Nephron (organoid): ENCODE results near the gene C1orf35.

Source experiments
- H3K27ac Mint-ChIP-seq, 3 experiments: 2 replicates each; pipeline ENCODE4 v1.8.0; 2020; ENCODE audit warnings: mixed read lengths in 3 of 3, mild to moderate bottlenecking in 2 of 3, moderate library complexity in 1 of 3
- H3K27me3 Mint-ChIP-seq: 2 replicates; pipeline ENCODE4 v1.8.0; 2021; ENCODE audit warnings: low read depth, mild to moderate bottlenecking, moderate library complexity, mixed read lengths
- H3K36me3 Mint-ChIP-seq: 2 replicates; pipeline ENCODE4 v1.8.0; 2020; ENCODE audit warnings: low read depth, mixed read lengths
- H3K4me1 Mint-ChIP-seq: 2 replicates; pipeline ENCODE4 v1.8.0; 2020; ENCODE audit warnings: mixed read lengths
- H3K4me3 Mint-ChIP-seq, 3 experiments: 2 replicates each; pipeline ENCODE4 v1.8.0; 2020; ENCODE audit warnings: mild to moderate bottlenecking in 3 of 3, mixed read lengths in 3 of 3, moderate library complexity in 2 of 3
- H3K9me3 Mint-ChIP-seq: 2 replicates; pipeline ENCODE4 v1.8.0; 2020; ENCODE audit warnings: mixed read lengths
- TF ChIP-seq, protein P1 (sequence below), 3 experiments: fragments of 200-600 bp; sonication (generic); IDR thresholded peaks; one replicate each; pipeline ENCODE4 v1.5.0; 2021; ENCODE audit warnings: antibody characterized with exemption in 3 of 3; ENCODE audit not compliant: unreplicated experiment in 3 of 3

The C1orf35 gene

DNA sequence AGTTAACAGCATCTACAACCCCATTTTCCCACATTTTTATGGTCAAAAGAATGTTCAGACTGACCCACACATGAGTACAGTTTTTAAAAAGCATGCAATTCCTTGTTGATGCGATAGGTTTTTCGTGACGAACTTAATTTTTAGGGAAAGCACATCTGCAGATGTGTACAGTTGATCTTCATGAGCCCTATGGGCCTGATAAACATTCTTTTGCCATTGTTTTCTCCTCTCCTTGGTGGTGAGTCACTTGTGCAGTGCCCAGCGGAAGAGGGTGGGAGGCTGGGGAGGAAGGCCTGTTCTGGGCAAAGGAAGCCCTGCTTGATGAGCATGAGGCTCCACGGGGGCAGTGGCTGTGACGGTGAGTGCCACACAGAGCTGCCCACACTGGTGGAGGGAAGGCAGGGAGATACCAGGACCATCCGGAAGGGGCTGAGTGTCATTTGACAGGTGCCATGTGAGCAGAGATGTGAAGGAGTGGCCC is 15.3 kb downstream of the C1orf35 start:
- peaks cover 64% of the 10 kb centered on the region for H3K4me1 Mint-ChIP-seq

DNA sequence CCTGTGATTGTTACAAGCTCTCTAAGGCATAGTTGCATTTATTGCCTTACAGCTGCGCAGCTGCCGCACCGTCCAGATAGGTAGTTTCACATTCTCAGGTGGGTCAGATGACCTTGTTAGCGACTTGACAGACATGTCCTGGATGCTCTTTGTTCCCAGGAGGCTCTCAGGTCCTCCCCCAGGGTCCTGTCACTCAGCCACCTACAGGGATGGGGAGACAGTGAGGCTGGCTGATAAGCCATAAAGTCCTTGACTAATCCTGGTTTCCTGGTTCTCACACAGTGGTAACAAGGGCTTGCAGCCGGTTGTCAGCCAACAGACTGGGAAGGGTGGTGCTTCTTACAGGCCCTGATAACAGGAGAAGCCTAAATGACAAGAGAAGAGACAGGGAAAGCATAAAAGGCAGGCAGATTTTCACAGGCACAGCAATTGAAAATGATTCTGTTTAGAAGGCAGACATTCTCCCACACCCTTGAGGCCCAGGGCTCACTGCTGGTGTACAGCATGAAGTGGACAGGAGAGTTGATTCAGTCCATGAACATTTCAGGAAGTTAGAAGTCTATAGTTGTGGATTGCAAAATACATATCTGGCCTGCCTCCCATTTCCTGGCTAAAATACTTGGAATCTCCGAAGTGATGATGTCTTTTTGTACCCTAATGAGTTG is 17.7 kb downstream of the C1orf35 start:
- H3K4me1 Mint-ChIP-seq, result peaks cover 60% of the 10 kb centered on the region
- TF ChIP-seq, protein P1, sequence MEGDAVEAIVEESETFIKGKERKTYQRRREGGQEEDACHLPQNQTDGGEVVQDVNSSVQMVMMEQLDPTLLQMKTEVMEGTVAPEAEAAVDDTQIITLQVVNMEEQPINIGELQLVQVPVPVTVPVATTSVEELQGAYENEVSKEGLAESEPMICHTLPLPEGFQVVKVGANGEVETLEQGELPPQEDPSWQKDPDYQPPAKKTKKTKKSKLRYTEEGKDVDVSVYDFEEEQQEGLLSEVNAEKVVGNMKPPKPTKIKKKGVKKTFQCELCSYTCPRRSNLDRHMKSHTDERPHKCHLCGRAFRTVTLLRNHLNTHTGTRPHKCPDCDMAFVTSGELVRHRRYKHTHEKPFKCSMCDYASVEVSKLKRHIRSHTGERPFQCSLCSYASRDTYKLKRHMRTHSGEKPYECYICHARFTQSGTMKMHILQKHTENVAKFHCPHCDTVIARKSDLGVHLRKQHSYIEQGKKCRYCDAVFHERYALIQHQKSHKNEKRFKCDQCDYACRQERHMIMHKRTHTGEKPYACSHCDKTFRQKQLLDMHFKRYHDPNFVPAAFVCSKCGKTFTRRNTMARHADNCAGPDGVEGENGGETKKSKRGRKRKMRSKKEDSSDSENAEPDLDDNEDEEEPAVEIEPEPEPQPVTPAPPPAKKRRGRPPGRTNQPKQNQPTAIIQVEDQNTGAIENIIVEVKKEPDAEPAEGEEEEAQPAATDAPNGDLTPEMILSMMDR (IDR thresholded peaks at IDR 0.05; ENCODE audit: unreplicated experiment in 3 of 3), result no peak
- peak overlapping the region; percentile 98 to 99 (median 98) for H3K4me3 Mint-ChIP-seq
- no peaks in the 10 kb centered on the region for H3K27me3 Mint-ChIP-seq
- no peaks in the 10 kb centered on the region for H3K9me3 Mint-ChIP-seq
- peak overlapping the region; percentile 97 to 99 (median 99) for H3K27ac Mint-ChIP-seq
- peaks cover 20% of the 10 kb centered on the region for H3K36me3 Mint-ChIP-seq

More for the DNA sequence above, 15.3 kb downstream of the C1orf35 start:
- peak overlapping the region; percentile 45 to 72 (median 55) for H3K27ac Mint-ChIP-seq
- H3K27me3 Mint-ChIP-seq, result no peaks in the 10 kb centered on the region
- H3K4me3 Mint-ChIP-seq, result peak overlapping the region in 2 of 3 experiments; percentile 2 to 51
- peaks cover 44% of the 10 kb centered on the region for H3K36me3 Mint-ChIP-seq
- H3K9me3 Mint-ChIP-seq, result peaks cover 3% of the 10 kb centered on the region
- TF ChIP-seq, protein P1 (IDR thresholded peaks at IDR 0.05; ENCODE audit: unreplicated experiment in 3 of 3), result no peak

DNA sequence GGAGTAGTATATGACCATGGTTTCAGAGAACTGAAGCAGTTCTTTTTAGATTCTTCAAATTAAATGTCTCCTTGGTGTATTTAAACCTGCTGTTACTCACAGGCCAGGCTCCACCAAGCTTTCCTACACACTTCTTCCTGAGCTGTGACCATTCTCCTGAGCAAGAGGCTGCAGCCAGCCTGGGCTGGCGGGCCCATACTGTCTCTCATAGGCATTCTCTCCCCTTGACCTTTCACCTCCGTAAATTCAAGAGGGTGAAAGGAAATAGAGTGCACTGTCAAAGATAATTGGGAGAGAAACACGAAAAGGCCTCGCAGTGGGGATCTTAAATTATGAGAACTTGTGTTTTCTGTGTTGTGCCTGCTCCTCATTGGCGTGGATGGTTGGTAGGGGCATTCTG is 18.3 kb downstream of the C1orf35 start:
- no peaks in the 10 kb centered on the region for H3K9me3 Mint-ChIP-seq
- H3K4me1 Mint-ChIP-seq, result peaks cover 60% of the 10 kb centered on the region
- TF ChIP-seq, protein P1 (IDR thresholded peaks at IDR 0.05; ENCODE audit: unreplicated experiment in 3 of 3), result no peak
- H3K4me3 Mint-ChIP-seq, result peak overlapping the region; percentile 98 to 99 (median 98)
- H3K27me3 Mint-ChIP-seq, result no peaks in the 10 kb centered on the region
- H3K27ac Mint-ChIP-seq, result peak overlapping the region; percentile 97 to 99 (median 99)
- peaks cover 16% of the 10 kb centered on the region for H3K36me3 Mint-ChIP-seq

DNA sequence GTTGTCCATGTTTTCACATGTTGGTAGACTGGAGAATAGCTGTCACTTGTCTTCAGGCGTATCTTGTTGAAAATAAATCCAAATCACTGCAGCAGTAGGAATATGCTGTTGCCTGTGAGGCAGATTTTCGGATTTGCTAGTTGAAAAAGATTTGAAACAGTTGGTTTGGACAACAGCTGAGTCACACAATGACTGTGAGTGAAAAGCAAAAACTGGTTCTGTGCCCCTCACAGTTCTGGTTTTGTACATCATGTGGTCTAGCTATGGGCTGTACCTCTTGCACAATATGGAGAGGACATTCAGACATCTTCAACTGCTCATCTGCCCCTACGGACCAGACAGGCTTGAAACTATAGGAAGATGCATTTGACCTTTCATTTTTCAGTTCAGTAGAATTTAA is 18.8 kb downstream of the C1orf35 start:
- H3K4me1 Mint-ChIP-seq, result peaks cover 60% of the 10 kb centered on the region
- TF ChIP-seq, protein P1 (IDR thresholded peaks at IDR 0.05; ENCODE audit: unreplicated experiment in 3 of 3), result no peak
- peak overlapping the region; percentile 98 to 99 (median 98) for H3K4me3 Mint-ChIP-seq
- H3K27ac Mint-ChIP-seq, result peak overlapping the region; percentile 97 to 99 (median 99)
- H3K9me3 Mint-ChIP-seq, result no peaks in the 10 kb centered on the region
- no peaks in the 10 kb centered on the region for H3K27me3 Mint-ChIP-seq
- peaks cover 16% of the 10 kb centered on the region for H3K36me3 Mint-ChIP-seq

DNA sequence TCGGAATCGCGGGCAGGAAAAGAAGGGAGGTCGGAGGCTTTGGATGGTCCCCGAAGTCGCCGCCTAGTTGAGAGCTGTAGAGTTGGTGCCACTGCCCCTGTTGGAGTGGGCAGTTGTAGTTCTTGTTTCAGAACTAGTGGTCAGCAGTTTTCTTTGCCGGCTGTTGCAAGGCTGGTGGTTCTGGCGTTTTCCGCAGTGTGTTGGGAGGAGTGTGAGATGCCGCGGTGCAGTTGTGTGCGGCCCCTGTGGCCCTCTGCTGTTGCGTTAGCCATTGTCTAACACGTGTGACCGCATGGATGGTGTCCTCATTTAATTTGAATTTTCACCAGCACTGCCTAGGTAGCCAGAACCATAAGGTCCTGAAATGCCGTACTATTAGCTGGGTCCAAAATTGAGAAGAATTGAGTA is 19.2 kb downstream of the C1orf35 start:
- Mint-ChIP-seq H3K36me3 (peaks cover 14% of the 10 kb centered on the region), H3K9me3 (no peaks in the 10 kb centered on the region), H3K27me3 (no peaks in the 10 kb centered on the region), H3K4me3 (peak overlapping the region; percentile 98 to 99 (median 98)), H3K4me1 (peaks cover 55% of the 10 kb centered on the region), H3K27ac (peak overlapping the region; percentile 97 to 99 (median 99))
- TF ChIP-seq, protein P1 (IDR thresholded peaks at IDR 0.05; ENCODE audit: unreplicated experiment in 3 of 3), result no peak
